ENCODE data around the gene SORCS2.

DNA sequence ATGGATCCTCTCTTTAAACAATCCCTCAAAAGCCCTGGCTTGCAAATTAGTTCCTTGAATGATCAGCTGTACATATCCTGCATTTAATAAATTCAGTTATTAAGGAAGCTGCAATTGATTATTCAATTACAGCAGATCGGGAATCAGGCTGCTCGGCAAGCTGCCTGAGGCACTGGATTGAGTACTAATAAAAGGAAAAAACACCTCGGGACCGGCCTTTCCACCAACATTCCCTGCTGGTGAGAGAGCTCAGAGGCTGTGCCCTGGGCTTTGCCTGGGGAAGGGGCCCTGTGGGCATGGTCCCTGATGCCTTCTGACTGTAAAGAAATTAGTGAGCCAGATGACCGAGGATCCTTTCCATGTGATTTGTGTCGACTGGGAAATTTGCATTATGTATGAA, 69.2 kb downstream of the SORCS2 start:
- TF ChIP-seq, protein P1, sequence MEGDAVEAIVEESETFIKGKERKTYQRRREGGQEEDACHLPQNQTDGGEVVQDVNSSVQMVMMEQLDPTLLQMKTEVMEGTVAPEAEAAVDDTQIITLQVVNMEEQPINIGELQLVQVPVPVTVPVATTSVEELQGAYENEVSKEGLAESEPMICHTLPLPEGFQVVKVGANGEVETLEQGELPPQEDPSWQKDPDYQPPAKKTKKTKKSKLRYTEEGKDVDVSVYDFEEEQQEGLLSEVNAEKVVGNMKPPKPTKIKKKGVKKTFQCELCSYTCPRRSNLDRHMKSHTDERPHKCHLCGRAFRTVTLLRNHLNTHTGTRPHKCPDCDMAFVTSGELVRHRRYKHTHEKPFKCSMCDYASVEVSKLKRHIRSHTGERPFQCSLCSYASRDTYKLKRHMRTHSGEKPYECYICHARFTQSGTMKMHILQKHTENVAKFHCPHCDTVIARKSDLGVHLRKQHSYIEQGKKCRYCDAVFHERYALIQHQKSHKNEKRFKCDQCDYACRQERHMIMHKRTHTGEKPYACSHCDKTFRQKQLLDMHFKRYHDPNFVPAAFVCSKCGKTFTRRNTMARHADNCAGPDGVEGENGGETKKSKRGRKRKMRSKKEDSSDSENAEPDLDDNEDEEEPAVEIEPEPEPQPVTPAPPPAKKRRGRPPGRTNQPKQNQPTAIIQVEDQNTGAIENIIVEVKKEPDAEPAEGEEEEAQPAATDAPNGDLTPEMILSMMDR (IDR thresholded peaks at IDR 0.05), result no peak
- TF ChIP-seq POLR2A (IDR thresholded peaks at IDR 0.05), result no peak

All from breast epithelium (tissue), 3 donors.